ENCODE measurements around the gene ACY1. TPM values are rescaled to one million over a fixed set of nuclear protein-coding genes. Genes with fewer than 3 reads are reported as not detected.

Gene ACY1
- total RNA-seq, 1 experiment from 2014 or later = 164 TPM

- no peaks in the 10 kb centered on the region for H3K27me3 Mint-ChIP-seq (ENCODE audit: insufficient read depth, unreplicated experiment)
- CTCF ChIA-PET = interaction anchor here (0.7 to 1.7 kb wide), 4 partner anchors 12 to 92 kb away, joined by 3 to 7 read pairs (median 4); partner anchors contain the start of genes ABHD14B and RPL29
Measured at GRCh38 chr3:51961602-51962569, 21.4 kb upstream of the ACY1 start.

GRCh38 chr3:51962854-51963530, 20.3 kb upstream of the ACY1 start:
- no peak for DNase-seq (ENCODE audit: unreplicated experiment)
- BruUV-seq (replicated peaks) = no TSS peak
- no peak overlapping the region for H3K27ac Mint-ChIP-seq (ENCODE audit: low read depth, unreplicated experiment)
- no peaks in the 10 kb centered on the region for H3K9me3 Mint-ChIP-seq (ENCODE audit: unreplicated experiment)
- TF ChIP-seq CTCF (IDR thresholded peaks at IDR 0.05; ENCODE audit: unreplicated experiment) = no peak
- POLR2A ChIA-PET = interaction anchor here (0.7 kb wide), 2 partner anchors 183 to 315 kb away, joined by 3 to 4 read pairs; partner anchors contain the start of gene WDR82
- peaks cover 10% of the 10 kb centered on the region for H3K4me1 Mint-ChIP-seq (ENCODE audit: insufficient read depth, unreplicated experiment)
- H3K36me3 Mint-ChIP-seq (ENCODE audit: insufficient read depth, unreplicated experiment) = peaks cover 5% of the 10 kb centered on the region
- intact Hi-C loops (cut with micrococcal nuclease) = no loop called here
- H3K4me3 Mint-ChIP-seq (ENCODE audit: unreplicated experiment) = no peak overlapping the region
- H3K27me3 Mint-ChIP-seq (ENCODE audit: insufficient read depth, unreplicated experiment) = no peaks in the 10 kb centered on the region
- CTCF ChIA-PET = interaction anchor here (0.6 to 1.8 kb wide), 5 partner anchors 11 to 32 kb away, joined by 3 to 8 read pairs (median 3); partner anchors contain the start of genes ABHD14B, RPL29 and RRP9

More at GRCh38 chr3:51961602-51962569, 21.4 kb upstream of the ACY1 start:
- TF ChIP-seq CTCF (IDR thresholded peaks at IDR 0.05; ENCODE audit: unreplicated experiment) = no peak
- DNase-seq (ENCODE audit: unreplicated experiment) = no peak
- intact Hi-C loops (cut with micrococcal nuclease) = no loop called here
- Mint-ChIP-seq H3K27ac (ENCODE audit: low read depth, unreplicated experiment) (no peak overlapping the region), H3K4me3 (ENCODE audit: unreplicated experiment) (no peak overlapping the region), H3K9me3 (ENCODE audit: unreplicated experiment) (no peaks in the 10 kb centered on the region), H3K4me1 (ENCODE audit: insufficient read depth, unreplicated experiment) (peaks cover 10% of the 10 kb centered on the region), H3K36me3 (ENCODE audit: insufficient read depth, unreplicated experiment) (no peaks in the 10 kb centered on the region)
- no TSS peak for BruUV-seq (replicated peaks)
- POLR2A ChIA-PET = interaction anchor here (0.9 kb wide), 1 partner anchor 12 kb away, joined by 4 read pairs; the partner anchor contains the start of gene ABHD14B

GRCh38 chr3:51963951-51964451, 19.3 kb upstream of the ACY1 start:
- ChIA-PET CTCF (interaction anchor here (1.1 to 1.8 kb wide), 4 partner anchors 10 to 22 kb away, joined by 3 to 9 read pairs (median 6); partner anchors contain the start of genes ABHD14B, PARP3 and RRP9), POLR2A (no interaction called here)
- Mint-ChIP-seq H3K4me1 (ENCODE audit: insufficient read depth, unreplicated experiment) (peaks cover 10% of the 10 kb centered on the region), H3K9me3 (ENCODE audit: unreplicated experiment) (no peaks in the 10 kb centered on the region), H3K27ac (ENCODE audit: low read depth, unreplicated experiment) (no peak overlapping the region), H3K36me3 (ENCODE audit: insufficient read depth, unreplicated experiment) (peaks cover 7% of the 10 kb centered on the region), H3K4me3 (ENCODE audit: unreplicated experiment) (no peak overlapping the region), H3K27me3 (ENCODE audit: insufficient read depth, unreplicated experiment) (no peaks in the 10 kb centered on the region)
- intact Hi-C loops (cut with micrococcal nuclease) = no loop called here
- BruUV-seq (replicated peaks) = no TSS peak
- no peak for TF ChIP-seq CTCF (IDR thresholded peaks at IDR 0.05; ENCODE audit: unreplicated experiment)
- DNase-seq (ENCODE audit: unreplicated experiment) = no peak

Data from MCF 10A (cell line).